ENCODE data around the gene PGAM4. TPM values are rescaled to one million over a fixed set of nuclear protein-coding genes. Genes with fewer than 3 reads are reported as not detected.
A peak's percentile ranks its signal among the peaks of the same experiment; 100 is the strongest.
"Not testable (repeated sequence)": the region's sequence is repeated elsewhere in the genome, so short reads cannot be mapped to it uniquely, and the experiment has no call there.

PGAM4 gene
- 0.22 TPM in 1 of 2 replicates, not detected in the other for total RNA-seq (2014; rRNA removed; shearing (Covaris generic))
- polyA plus RNA-seq (2014; cell fraction: nucleus; rRNA removed), result not detected in 2 replicates

DNA sequence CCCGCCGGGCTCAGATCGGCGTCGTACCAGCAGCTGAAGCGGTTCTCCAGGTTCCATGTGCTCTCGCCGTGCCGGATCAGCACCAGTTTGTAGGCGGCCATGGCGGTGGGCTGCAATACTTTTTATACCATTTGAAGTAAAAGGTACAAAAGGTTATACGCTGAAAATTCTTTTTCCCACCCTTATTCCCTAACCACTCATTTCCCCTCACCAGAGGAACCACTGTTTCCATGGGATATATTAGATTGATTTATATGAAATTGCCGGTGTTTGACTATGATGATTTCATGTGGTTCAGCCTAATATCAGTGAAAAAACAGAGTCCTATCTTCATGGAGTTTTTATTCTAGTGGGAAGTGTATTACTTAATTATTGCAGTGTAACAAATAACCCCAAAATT is at the start of gene PGAM4:
PGAM4 (minus strand) TSS at position 101 of the 400 bp plus-strand sequence; CDS start at position 101, 0 bp downstream.
- DNase-seq (ENCODE audit: extremely low read depth, low read depth), result no peak

DNA sequence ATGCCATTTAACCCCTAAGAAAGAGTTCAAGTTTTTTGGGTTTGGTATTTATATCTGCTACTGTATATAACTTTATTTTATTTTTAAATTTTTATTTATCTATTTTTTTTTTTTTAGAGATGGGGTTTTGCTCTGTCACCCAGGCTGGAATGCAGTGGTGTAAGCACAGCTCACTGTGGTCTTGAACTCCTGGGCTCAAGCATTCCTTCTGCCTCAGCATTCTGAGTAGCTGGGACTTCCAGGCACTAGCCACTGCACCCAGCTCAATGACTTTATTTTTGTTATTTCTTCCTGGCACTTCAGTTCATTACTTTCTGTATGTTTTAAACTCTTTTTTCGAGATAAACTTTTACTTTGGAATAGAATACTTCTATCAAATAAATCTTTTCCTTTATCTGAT is 42.4 kb upstream of the PGAM4 start:
- no peak for DNase-seq (ENCODE audit: extremely low read depth, low read depth)

- no peak for DNase-seq (ENCODE audit: extremely low read depth, low read depth)
These were observed 10.4 kb upstream of the PGAM4 start for GRCh38 chrX:77979870-77980269.

DNA sequence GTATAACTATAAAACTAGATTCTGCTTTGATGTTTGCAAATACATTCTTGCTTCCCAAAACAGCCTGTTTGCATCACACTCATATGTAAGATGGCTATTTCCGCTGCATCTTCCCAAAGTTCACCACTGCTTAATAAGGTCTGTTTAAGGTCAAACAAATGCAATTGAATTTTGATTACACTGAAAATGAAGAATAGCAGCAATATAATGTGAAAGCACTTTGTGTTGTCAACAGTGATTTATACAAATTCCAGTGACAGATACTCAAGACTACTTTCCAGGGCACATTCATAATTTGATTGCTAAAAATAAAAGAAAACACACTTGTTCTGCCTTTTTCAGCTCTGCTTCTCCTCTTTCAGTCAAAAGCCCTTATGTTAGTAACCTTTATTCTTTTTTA is 8.1 kb upstream of the PGAM4 start:
- no peak for DNase-seq (ENCODE audit: extremely low read depth, low read depth)

DNA sequence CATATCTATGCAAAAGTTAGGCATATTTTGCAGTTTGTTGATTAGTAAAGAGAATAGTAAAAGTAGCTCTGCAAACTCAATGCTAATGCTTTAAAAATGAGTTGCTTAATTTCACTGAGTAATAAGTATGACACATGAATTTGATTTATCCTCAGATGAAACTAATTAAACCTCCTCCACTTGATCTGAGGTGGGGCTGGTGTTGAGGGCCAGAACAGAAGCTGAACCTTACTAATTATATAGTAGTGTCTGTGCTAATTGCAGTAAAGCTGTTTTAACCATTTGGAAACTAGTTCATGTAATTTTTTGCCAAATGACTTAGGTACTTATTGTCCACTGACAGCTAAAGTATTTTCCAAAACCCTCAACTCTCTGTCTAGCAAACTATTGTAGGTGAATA is 7.7 kb upstream of the PGAM4 start:
- DNase-seq (ENCODE audit: extremely low read depth, low read depth), result no peak

DNA sequence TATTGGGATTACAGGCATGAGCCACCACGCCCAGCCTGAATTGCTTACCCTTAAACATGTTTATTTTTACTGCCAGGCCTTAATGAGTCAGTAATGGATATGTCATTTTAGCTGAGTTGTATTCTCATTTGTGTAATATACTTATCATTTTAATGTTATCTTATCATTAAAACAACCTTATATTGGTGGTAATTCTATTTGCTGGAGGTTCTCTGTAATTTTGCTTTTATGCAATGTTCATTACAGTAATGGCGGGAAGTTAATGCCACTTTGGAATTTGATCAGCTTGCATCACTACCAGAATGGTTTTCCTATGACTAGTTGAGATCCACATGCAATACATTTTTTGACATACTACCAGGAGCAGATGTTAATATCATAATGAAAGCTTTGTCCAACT is 6.3 kb upstream of the PGAM4 start:
- DNase-seq (ENCODE audit: extremely low read depth, low read depth), result no peak

DNA sequence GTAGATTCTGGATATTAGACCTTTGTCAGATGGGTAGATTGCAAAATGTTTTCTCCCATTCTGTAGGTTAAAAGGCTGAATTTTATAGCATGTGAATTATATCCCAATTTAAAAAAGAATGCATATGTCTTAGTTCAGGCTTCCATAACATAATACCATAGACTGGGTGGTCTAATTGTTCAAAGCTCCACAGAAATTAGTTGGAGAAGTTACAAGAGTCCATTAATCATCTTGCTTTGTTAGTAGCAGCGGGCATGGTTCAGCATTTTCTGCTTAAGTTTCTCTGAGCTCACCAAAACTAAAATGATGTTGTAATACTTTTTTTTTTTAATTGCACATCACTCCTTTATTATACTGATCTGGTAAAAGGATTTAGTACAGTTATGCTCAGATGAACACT is 1.8 kb downstream of the PGAM4 start:
- DNase-seq (ENCODE audit: extremely low read depth, low read depth), result no peak

- no peak for DNase-seq (ENCODE audit: extremely low read depth, low read depth)
These were observed 3.1 kb downstream of the PGAM4 start for GRCh38 chrX:77966361-77966760.

GRCh38 chrX:77962068-77962902 is 7.2 kb downstream of the PGAM4 start:
- no peak for DNase-seq (ENCODE audit: extremely low read depth, low read depth)

- DNase-seq (ENCODE audit: extremely low read depth, low read depth), result no peak
These were observed 8.4 kb downstream of the PGAM4 start for GRCh38 chrX:77961063-77961462.

GRCh38 chrX:77960567-77960966 is 8.9 kb downstream of the PGAM4 start:
- DNase-seq (ENCODE audit: extremely low read depth, low read depth), result no peak

DNA sequence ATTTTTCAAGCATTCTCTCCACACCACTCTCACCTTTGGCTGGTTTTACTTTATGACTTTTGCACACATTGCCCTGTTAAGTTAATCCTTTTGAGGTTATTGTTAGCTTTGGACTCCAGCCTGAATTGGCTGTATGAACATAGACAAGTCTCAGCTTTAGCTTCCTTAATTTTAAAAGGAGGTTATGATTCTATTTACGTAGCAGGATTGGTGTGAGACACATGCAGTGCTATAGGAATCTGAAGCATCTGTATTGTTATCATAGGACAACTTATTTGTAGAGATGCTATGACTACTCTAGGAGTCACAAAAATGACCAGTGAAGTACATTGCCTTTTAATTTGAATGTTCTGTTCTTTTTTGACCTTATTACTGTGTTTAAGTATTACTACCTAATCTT is 15.7 kb downstream of the PGAM4 start:
- DNase-seq (ENCODE audit: extremely low read depth, low read depth), result no peak

- no peak for DNase-seq (ENCODE audit: extremely low read depth, low read depth)
These were observed 16.1 kb downstream of the PGAM4 start for GRCh38 chrX:77953302-77953701.

- no peak for DNase-seq (ENCODE audit: extremely low read depth, low read depth)
These were observed 17.3 kb downstream of the PGAM4 start for GRCh38 chrX:77952173-77952572.

GRCh38 chrX:77949840-77950239 is 19.6 kb downstream of the PGAM4 start:
- no peak for DNase-seq (ENCODE audit: extremely low read depth, low read depth)

- no peak for DNase-seq (ENCODE audit: extremely low read depth, low read depth)
These were observed 22.9 kb downstream of the PGAM4 start for GRCh38 chrX:77946571-77946970.

- DNase-seq (ENCODE audit: extremely low read depth, low read depth), result no peak
These were observed 23.4 kb downstream of the PGAM4 start for GRCh38 chrX:77945910-77946545.

- DNase-seq (ENCODE audit: extremely low read depth, low read depth), result not testable (repeated sequence)
These were observed 24.4 kb downstream of the PGAM4 start for GRCh38 chrX:77945031-77945430.

GRCh38 chrX:77938083-77938680 is 31.3 kb downstream of the PGAM4 start:
- DNase-seq (ENCODE audit: extremely low read depth, low read depth), result no peak

- peak; percentile 13 for DNase-seq (ENCODE audit: extremely low read depth, low read depth)
These were observed 32.1 kb downstream of the PGAM4 start for GRCh38 chrX:77937291-77937690.

GRCh38 chrX:77936299-77936698 is 33.1 kb downstream of the PGAM4 start:
- no peak for DNase-seq (ENCODE audit: extremely low read depth, low read depth)

DNA sequence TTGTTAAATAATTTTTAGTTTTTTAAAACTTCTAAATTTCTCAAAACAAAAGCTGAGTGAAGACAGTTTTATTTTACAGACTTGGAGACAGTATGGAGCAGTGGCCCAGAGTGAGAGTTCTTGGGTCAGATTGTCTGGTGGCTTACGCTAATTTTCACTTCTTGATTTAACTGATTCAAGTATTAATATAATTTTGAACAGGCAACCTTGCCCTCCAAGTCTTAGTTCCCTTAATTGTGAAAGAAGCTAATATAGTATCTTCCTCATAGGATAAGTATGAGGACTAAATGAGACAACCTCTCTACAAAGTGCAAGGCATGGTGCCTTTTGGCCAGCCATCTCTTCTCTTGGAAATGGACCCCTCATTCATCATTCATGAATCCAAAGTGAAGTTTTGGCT is 33.6 kb downstream of the PGAM4 start:
- no peak for DNase-seq (ENCODE audit: extremely low read depth, low read depth)
